Liver (tissue), 9 donors: ENCODE measurements around the gene C11orf24. TPM values are rescaled to one million over a fixed set of nuclear protein-coding genes. Genes with fewer than 3 reads are reported as not detected.

Source experiments
- DNase-seq: peaks from one replicate; pipeline ENCODE4 v3.0.0-alpha.2; 2017; ENCODE audit warnings: low spot score
- H3K27ac ChIP-seq, 2 donors: one replicate each; pipeline ENCODE4 v1.7.0; 2013; ENCODE audit warnings: inconsistent platforms in 2 of 2, low read length in 2 of 2, control low read depth in 1 of 2, low read depth in 1 of 2, mild to moderate bottlenecking in 1 of 2
- H3K27me3 ChIP-seq, 4 donors: one replicate each; pipeline versions ENCODE4 v1.6.1 to v1.7.0; 2013; ENCODE audit warnings: low read length in 3 of 4, inconsistent platforms in 1 of 4, mild to moderate bottlenecking in 1 of 4, moderate library complexity in 1 of 4; ENCODE audit not compliant: control insufficient read depth in 4 of 4, insufficient read depth in 4 of 4
- H3K36me3 ChIP-seq, 4 donors: one replicate each; pipeline versions ENCODE4 v1.6.1 to v1.7.0; 2013; ENCODE audit warnings: low read length in 3 of 4, mild to moderate bottlenecking in 3 of 4, low read depth in 1 of 4, moderate library complexity in 1 of 4; ENCODE audit not compliant: control insufficient read depth in 4 of 4, insufficient read depth in 3 of 4
- H3K4me1 ChIP-seq, 4 donors: one replicate each; pipeline versions ENCODE4 v1.6.1 to v1.7.0; 2013; ENCODE audit warnings: low read length in 3 of 4, mild to moderate bottlenecking in 3 of 4, moderate library complexity in 1 of 4; ENCODE audit not compliant: control insufficient read depth in 4 of 4, insufficient read depth in 4 of 4
- H3K4me3 ChIP-seq, 3 donors: one replicate each; pipeline versions ENCODE4 v1.6.1 to v1.7.0; 2013; ENCODE audit warnings: low read length in 3 of 3, control low read depth in 1 of 3, low read depth in 1 of 3, mild to moderate bottlenecking in 1 of 3
- H3K9ac ChIP-seq, 2 donors: one replicate each; pipeline ENCODE4 v1.7.0; 2013; ENCODE audit warnings: low read length in 2 of 2, mild to moderate bottlenecking in 2 of 2, moderate library complexity in 2 of 2, control low read depth in 1 of 2, low read depth in 1 of 2
- H3K9me3 ChIP-seq, 4 donors: one replicate each; pipeline versions ENCODE4 v1.6.1 to v1.7.0; 2013; ENCODE audit warnings: low read length in 3 of 4; ENCODE audit not compliant: control insufficient read depth in 4 of 4
- ATF3 ChIP-seq: IDR thresholded peaks from 2 replicates; pipeline ENCODE4 v1.6.1; 2016; ENCODE audit warnings: antibody characterized with exemption
- CTCF ChIP-seq: fragments of 150-350 bp; IDR thresholded peaks from 2 replicates; pipeline ENCODE4 v1.5.1; 2017; ENCODE audit warnings: improper control_type of control experiment, low read depth, low read length; ENCODE audit not compliant: missing input control
- EGR1 ChIP-seq, 2 donors: IDR thresholded peaks; 2 replicates each; pipeline ENCODE4 v1.6.1; 2016 to 2018; ENCODE audit warnings: antibody characterized with exemption in 2 of 2, low read depth in 2 of 2
- FOXA1 ChIP-seq: IDR thresholded peaks from 2 replicates; pipeline ENCODE4 v1.6.1; 2016; ENCODE audit warnings: antibody characterized with exemption
- FOXA2 ChIP-seq: IDR thresholded peaks from 2 replicates; pipeline ENCODE4 v1.6.1; 2016; ENCODE audit warnings: antibody characterized with exemption
- GABPA ChIP-seq, 2 donors: IDR thresholded peaks in 1 of 2; conservative IDR thresholded peaks in 1 of 2; 2 replicates each; pipeline ENCODE4 v1.6.1; 2016; ENCODE audit warnings: antibody characterized with exemption in 2 of 2, mild to moderate bottlenecking in 1 of 2, moderate library complexity in 1 of 2
- HNF4A ChIP-seq, 2 donors: conservative IDR thresholded peaks; 2 replicates each; pipeline ENCODE4 v1.6.1; 2016; ENCODE audit warnings: antibody characterized with exemption in 2 of 2, mild to moderate bottlenecking in 2 of 2
- HNF4G ChIP-seq: IDR thresholded peaks from 2 replicates; pipeline ENCODE4 v1.6.1; 2016; ENCODE audit warnings: antibody characterized with exemption
- JUND ChIP-seq, 2 donors: IDR thresholded peaks; 2 replicates each; pipeline ENCODE4 v1.6.1; 2016; ENCODE audit warnings: antibody characterized with exemption in 2 of 2
- MAX ChIP-seq: IDR thresholded peaks from 2 replicates; pipeline ENCODE4 v1.6.1; 2016; ENCODE audit warnings: antibody characterized with exemption
- NR2F2 ChIP-seq: IDR thresholded peaks from 2 replicates; pipeline ENCODE4 v1.6.1; 2016; ENCODE audit warnings: antibody characterized with exemption
- RAD21 ChIP-seq, 2 donors: IDR thresholded peaks; 2 replicates each; pipeline ENCODE4 v1.6.1; 2016; ENCODE audit warnings: antibody characterized with exemption in 2 of 2, mild to moderate bottlenecking in 2 of 2
- REST ChIP-seq: IDR thresholded peaks from 2 replicates; pipeline ENCODE4 v1.6.1; 2016; ENCODE audit warnings: antibody characterized with exemption, mild to moderate bottlenecking
- RXRA ChIP-seq, 2 donors: IDR thresholded peaks; 2 replicates each; pipeline ENCODE4 v1.6.1; 2017 to 2018; ENCODE audit warnings: antibody characterized with exemption in 2 of 2, mild to moderate bottlenecking in 1 of 2
- SP1 ChIP-seq: IDR thresholded peaks from 2 replicates; pipeline ENCODE4 v1.6.1; 2018; ENCODE audit warnings: antibody characterized with exemption, mild to moderate bottlenecking
- TAF1 ChIP-seq: conservative IDR thresholded peaks from 2 replicates; pipeline ENCODE4 v1.6.1; 2016; ENCODE audit warnings: antibody characterized with exemption, mild to moderate bottlenecking
- YY1 ChIP-seq: IDR thresholded peaks from 2 replicates; pipeline ENCODE4 v1.6.1; 2016; ENCODE audit warnings: antibody characterized with exemption, mild to moderate bottlenecking
- ZBTB33 ChIP-seq: IDR thresholded peaks from 2 replicates; pipeline ENCODE4 v1.6.1; 2016; ENCODE audit warnings: antibody characterized with exemption
- WGBS: extraction: QIAGEN DNeasy Blood & Tissue Kit; methylation state at CpG from one replicate; pipeline ENCODE4 v1.1.7; 2013; 5-methylcytosine and 5-hydroxymethylcytosine counted together
- polyA plus RNA-seq, 2 donors: library from polyadenylated mRNA; stranded (reverse) in 1 of 2; unstranded in 1 of 2; fragments of 200-250 nt in 1 of 2; fragments of >200 nt in 1 of 2; fragmentation: Nextera tagmentation in 1 of 2; extraction: Ambion mirVana in 1 of 2; gene quantifications; one replicate each; pipeline versions ENCODE4 v1.2.1 to v1.2.3, GENCODE V29; 2013 to 2015
- total RNA-seq, 2 donors: library from RNA; depleted of rRNA; stranded (reverse); fragments of >200 nt; gene quantifications; one replicate each; pipeline ENCODE4 v1.2.3, GENCODE V29; 2014
- donor health status: healthy.
- donor health status: healthy.
- donor health status: healthy.
- donor health status: healthy.
- donor health status: healthy.

The C11orf24 gene
- total and polyA plus RNA-seq, 4 donors = 7.8 to 50.3 (median 32.0) TPM

GRCh38 chr11:68297494-68297811, 25.7 kb upstream of the C11orf24 start:
- no peak for DNase-seq
- Histone ChIP-seq H3K27ac (peak overlapping the region; percentile 90 to 99), H3K36me3 (no peaks in the 10 kb centered on the region), H3K27me3 (no peaks in the 10 kb centered on the region), H3K4me3 (peak overlapping the region in 2 of 3 donors; percentile 13 to 31), H3K9me3 (no peaks in the 10 kb centered on the region), H3K9ac (no peak overlapping the region), H3K4me1 (peaks cover 14 to 37% (median 28%) of the 10 kb centered on the region in 4 donors)
- 33% methylated on average over 10 of the region's 10 CpGs for WGBS
- TF ChIP-seq TAF1 = no peak
- TF ChIP-seq REST = no peak
- TF ChIP-seq ZBTB33 = no peak
- TF ChIP-seq MAX = no peak
- TF ChIP-seq NR2F2 = no peak

GRCh38 chr11:68297052-68297378, 25.2 kb upstream of the C11orf24 start:
- Histone ChIP-seq H3K27me3 (no peaks in the 10 kb centered on the region), H3K9ac (no peak overlapping the region), H3K27ac (peak overlapping the region; percentile 0 to 99), H3K4me1 (peaks cover 14 to 36% (median 27%) of the 10 kb centered on the region in 4 donors), H3K9me3 (no peaks in the 10 kb centered on the region), H3K36me3 (no peaks in the 10 kb centered on the region), H3K4me3 (no peak overlapping the region)
- 61% methylated on average over 6 of the region's 6 CpGs for WGBS
- TF ChIP-seq REST (no peak), RXRA (IDR thresholded peaks at IDR 0.05) (no peak), SP1 (no peak), EGR1 (IDR thresholded peaks at IDR 0.05; ENCODE audit: low read depth in 2 of 2) (no peak), YY1 (no peak), FOXA2 (no peak), TAF1 (no peak), MAX (no peak), FOXA1 (no peak), ATF3 (no peak), HNF4G (no peak), HNF4A (conservative IDR thresholded peaks at IDR 0.05) (no peak), JUND (IDR thresholded peaks at IDR 0.05) (no peak), RAD21 (IDR thresholded peaks at IDR 0.05) (no peak), GABPA (IDR thresholded peaks at IDR 0.05 in 1 of 2, conservative IDR thresholded peaks at IDR 0.05 in 1 of 2) (no peak), ZBTB33 (no peak), NR2F2 (no peak), CTCF (no peak)
- DNase-seq = no peak
